GM19023 (cell line): ENCODE measurements around the gene NFIA.

ENCODE experiments used
- ATAC-seq: cut with Tn5 transposase; IDR thresholded peaks from one replicate; pipeline ENCODE4 v1.9.1; 2021; ENCODE audit warnings: mild to moderate bottlenecking, moderate library complexity; ENCODE audit not compliant: unreplicated experiment

NFIA gene

DNA sequence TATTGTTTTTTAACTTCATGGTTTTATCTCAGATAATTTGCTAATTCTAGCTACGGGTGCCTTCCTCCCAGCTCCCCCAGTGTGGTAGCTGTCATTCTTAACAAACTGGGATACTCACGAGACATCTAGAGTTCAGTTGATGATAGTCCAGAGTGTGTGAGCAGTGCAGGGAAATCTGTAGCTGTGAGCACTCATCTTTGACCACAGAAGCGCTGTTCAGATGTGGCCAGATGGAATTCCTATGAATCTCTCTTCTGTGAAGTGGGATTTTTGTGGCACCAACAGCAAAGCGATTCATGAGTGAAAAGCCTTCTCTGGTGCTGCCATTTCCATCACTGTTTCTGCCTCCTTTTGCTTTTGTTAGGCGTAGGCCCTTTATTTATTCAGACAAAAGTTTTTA is 125.1 kb downstream of the NFIA start:
- ATAC-seq, result no peak

DNA sequence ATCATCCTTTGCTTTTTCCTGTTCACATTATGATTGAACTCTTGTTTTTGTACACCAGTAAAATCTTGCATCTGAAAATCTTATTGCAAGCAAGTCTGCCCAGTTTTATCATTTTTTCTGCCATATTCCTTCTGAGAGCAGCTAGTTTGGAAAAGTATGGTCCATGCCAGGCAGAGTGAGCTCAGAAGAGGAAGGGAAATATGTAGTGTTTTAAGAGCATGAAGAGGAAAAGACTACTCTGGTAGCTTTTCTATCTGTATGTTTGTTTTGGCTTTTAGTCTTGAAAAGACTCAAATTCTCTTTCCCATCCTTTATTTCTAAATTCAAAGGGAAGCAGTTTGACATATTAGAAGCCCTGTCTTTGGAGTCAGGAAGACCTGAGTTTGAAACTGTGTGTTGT is 125.8 kb downstream of the NFIA start:
- ATAC-seq, result no peak

DNA sequence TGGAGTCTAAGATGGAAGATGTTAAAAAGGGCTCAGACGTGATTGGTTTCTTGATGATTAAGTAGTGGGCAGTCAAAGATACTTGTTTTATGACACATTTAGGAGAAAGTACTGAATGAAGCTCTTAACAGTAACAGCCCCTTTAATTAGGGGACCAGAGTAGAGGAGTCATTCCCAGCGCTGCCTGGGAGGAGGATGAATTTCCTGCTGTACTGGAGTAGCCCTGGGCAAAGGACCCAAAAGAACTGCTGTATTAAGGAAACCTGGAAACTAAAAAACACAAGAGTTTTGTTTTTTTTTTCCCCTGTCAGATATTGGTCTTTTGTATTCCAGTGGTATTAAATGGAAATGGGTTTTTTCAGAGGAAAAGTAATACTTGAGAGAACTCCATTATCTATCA is 126.5 kb downstream of the NFIA start:
- no peak for ATAC-seq

DNA sequence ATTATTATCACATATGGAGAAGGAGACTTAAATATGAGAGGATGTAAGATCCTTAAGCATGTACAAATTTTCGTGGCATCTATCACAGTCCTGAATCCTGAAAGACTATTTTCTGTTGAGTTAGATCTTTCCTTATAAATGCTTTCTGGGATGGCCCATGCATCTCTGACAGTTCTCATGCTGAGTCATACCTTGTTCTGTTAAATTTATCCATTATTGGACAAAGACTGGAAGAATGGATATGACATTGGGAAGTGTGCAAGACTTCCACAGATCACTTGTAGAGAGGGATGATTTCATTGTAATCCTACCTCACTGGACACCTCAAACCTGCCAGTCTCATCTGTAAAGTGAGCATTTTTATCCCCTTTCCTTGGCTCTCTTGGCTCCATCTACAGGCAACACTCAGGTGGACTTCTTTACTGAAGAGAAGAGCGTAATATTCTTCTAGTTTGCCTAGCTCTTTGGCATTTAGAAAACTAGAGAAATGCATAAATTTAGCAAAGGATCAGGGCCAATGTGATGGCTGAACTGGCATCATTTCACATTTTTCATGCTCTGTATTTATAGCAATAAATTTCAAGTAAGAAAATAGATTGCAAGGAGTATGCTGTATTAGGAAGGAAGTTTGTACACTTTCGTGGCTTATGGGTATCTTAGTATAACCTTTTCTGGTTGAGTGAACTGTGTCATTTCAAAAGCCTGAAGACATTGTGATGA is 128.2 kb downstream of the NFIA start:
- no peak for ATAC-seq

DNA sequence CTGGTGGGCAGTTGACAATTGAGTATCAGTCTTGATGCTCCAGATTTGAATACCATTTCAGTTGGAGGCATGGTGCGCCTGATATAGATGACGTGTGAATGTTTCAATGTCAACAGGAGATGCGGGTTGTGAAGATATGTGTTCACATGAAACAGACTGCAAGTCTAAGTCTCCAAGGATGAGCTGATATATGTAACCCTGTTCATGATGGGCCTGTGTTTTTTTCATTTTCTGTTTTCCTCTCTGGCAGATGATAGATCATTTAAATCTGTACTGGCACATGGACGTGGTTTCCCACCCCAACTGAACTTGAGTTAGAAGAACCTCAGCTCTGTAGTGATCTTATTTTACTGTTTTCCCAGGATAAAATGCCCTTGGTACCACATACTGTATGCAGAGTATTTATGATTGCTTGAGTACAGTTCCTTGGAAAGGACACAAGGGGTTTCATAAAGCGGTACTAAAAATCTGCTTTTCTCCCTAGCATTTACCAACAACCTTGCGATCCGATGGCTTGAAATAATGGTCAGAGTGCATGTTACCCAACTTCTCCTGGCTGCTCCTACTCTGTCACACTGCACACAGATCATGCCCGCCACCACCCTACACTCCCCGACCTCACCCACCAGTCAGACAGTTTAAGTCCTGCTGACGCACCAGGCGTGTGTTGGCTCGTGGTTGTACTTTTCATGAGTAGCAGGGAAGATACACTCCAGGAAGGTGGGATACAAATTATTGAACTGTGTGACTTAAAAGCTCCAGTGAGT is 131.1 kb downstream of the NFIA start:
- ATAC-seq, result no peak

DNA sequence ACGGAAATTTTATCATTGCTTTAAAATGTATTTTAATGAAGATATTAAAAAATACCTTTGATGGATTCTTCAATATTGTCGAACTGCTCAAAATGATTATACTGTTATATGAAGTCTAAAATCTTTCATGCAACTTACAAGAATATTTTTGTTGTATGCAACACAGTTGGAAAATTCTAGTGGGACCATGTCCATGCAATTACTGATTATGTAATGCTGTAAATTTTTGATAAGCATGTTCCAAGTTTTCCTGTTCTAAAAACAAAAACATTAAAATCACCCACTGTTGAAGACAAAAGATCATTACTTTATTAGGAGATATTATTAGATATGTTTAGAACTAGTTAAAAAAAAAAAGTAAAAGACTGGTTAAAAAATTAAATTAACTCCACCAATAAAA is 132.8 kb downstream of the NFIA start:
- no peak for ATAC-seq

DNA sequence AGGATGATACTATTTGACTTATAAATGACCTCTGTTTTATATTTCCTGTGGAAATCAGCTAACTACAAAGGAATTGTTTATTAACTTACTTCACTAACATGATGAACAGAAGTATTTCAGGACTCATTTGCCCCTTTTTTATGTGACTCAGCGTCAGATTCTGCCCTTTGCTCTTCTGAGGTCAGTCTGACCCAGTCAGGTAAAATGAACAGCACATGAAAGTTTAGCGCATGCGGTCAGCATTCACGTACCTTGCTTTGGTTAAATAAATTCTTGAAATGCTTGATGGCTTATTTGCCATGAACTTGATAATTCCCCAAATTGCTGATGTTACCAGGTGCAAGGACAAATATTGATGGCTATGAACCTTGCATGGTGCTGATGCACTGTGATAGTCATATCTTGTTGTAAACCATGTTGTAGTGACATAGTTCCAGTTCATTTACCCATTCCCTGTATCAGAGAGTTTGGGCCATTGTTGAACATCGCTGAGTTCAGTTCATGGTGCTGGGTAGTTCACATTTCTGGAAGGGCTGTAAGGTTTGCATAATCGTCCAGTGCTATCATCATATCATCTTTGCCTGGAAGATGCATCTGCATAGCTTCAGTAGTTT is 133.4 kb downstream of the NFIA start:
- no peak for ATAC-seq

DNA sequence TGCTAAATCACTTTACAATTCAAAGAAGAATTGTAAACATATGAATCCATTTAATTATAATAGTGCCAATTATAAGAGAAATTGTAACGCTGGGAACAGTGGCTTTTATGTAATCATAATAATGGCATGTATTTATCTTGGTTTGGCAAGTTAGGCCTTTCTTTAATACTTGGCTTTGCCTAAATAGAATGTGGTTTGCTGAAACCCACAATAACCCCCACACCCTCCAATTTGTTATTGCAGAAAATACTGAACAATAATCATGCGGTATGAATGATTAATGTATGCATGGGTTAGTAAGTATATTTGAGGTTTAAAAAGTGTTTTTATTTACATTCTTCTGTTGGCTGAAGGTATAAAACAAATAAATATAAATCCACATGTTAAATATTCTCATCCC is 138.2 kb downstream of the NFIA start:
- ATAC-seq, result no peak

DNA sequence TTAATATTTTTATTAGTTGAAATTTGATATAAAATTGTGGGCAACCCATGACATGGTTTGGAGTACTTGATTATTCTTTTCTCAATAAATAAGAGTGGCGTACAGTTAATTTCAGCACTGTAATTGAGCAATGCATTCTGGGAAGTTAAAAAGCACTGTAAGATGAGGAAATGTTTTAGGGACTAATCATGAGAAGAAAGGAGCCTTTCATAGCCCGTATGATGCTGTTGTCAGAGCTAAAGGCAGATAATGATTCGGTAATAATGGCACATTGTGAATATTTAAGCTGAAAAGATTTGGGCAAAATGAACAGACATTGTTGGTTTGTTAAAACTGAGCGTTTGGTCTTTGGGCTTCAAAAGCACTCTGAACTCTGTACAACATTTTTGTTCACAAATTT is 139.3 kb downstream of the NFIA start:
- ATAC-seq, result no peak

DNA sequence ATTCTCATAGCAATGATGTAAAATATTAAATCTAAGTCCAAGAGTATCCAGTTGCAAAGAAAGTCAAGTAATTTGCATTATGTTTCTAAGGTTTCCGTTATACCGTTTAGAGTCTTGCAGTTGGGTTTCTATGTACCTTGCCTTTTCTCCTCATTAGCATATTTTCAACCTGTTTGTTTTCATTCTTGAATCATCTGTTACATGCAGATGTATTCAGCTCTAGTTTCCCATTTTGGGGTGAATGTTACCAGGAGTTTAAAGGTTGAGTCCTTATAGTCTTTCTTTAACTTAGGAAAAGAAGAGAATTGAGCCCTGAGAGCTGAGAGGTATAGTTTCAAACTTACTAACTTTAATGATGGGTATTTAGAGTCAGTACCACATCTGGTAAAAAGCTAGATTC is 139.9 kb downstream of the NFIA start:
- no peak for ATAC-seq

DNA sequence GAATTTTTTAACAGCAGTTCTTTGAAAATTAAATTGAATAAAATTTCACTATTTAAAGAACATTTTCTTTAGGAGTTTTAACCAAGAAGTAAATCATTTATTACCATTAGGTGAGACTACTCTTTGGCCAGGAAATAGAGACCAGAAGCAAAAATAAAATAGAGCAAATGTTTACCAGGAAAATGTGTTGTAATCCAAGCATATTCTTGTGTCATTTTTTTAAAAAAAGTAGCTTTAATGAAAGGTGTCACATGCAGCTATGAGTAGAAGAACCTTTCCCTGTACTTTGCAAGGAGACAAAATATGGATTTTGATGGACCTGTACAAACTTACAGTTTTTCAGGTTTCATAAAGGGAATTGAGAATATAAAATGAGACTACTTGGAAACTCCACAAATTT is 140.8 kb downstream of the NFIA start:
- no peak for ATAC-seq

DNA sequence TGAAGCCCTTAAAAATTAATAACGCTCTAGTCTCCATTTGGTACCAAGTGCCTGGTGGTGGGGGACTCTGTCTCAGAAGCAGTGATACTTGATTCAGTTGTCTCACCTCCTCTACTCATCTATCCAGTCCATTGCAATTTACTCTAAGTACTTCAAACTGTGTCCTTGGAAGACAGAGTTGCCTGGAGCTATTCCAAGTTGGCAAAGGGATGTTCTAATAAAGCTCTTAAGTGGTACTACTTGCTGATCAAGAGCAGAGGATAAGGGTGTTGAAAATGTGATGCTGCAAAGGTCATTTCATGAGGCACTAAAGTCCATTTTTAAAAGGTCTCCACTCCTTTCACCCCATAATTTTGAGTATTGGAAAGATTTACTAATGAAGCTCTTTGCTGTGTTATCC is 142.2 kb downstream of the NFIA start:
- ATAC-seq, result no peak

DNA sequence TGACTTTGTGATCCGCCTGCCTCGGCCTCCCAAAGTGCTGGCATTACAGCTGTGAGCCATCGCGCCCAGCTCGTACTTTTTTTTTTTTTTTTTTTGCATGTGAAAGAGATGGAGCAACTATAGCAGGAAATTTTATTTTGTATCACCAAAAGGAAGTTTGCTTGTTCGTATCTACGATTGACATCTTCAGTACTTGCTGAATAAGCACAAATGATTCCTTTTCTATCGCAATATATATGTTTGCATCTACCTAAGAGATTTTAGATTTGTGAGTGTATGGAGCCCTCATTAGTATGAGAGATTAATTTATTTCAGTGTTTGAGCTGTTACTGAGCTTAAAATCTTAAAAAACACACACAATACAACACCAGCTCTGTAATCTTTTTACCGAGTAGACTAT is 143.1 kb downstream of the NFIA start:
- ATAC-seq, result no peak

DNA sequence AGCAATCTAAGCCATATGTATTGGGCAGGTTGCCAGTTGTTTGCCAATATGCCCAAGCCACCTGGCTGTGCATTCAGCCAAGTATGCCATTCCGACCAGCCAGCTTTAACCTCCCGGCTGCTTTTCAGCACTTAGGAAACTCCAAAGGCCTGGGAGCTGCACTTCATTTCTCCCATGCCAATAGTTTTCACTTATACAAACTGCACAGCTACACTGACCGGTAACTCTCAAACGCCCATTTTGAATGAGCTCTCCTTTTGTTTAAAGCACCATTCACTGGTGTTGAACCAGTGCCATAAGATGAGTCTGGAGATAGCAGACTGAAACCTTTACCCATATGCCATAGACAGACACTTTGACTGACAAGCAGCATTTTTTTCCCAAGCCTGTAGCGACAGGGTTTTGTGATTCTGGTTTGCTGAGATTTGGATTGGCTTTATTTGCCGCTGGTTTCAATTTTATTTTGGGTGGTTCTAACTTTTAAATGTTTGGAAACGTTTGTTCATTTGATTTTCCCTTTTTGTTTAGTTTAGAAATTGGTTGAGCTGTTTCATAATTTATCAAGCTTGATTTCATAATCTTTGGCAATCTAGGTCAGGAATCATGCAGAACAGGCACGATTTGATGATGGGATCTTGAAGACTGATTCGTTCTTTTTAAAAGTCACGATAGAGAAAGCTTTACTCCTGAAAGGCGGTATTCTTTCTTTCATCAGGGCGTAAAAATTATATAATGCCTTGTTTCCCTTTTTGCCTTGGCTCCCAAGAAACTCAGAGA is 144.6 kb downstream of the NFIA start:
- no peak for ATAC-seq

DNA sequence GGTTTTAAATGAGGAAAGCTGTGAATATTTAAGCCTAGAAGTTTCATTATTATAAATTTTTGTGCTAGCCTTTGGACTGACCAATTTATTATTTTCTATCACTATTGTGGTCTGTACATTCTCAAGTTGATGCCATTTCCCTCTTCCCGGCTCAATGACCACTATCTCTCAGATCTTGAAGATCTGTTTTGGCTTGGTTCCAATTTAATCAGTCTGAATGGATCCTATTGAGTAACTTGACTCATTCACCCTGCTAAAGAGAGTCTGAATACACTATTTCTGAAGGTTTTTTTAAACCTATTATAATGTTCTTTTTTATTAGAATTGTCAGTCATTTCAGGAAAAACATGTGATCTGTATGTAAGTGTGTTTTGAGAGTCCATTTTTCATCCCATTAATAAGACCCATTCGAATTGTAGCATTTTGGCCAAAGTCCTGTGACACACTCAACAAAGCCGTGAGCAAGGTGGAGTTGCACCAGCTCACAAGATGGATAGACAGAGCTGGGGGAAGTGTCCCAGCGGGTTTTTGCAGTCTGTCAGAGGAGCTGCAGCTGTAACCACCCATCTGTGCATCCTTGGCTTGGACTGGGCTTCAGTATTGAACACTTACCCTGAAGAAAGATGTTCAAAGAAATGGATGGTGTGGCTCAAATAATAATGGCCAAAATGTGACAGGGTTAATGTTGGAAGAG is 145.6 kb downstream of the NFIA start:
- ATAC-seq, result no peak

DNA sequence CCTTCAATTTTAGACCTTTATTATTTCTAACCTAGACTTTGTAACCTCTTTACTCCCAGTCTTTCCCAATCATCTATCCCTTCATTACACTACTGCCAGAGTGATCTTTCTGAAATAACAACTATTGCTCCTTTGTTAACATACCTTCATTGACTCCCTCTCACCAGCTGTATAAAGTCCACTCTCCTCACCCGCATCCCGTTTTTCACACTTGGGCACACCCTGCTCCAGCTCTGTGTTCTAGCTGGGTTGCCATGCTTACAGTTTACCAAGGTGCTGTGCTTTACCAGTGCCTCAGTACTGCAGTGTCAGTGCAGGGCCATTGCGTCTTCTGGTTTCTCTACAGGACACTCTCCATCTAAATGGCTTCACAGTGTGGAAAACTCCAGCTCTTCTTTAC is 148.2 kb downstream of the NFIA start:
- no peak for ATAC-seq

DNA sequence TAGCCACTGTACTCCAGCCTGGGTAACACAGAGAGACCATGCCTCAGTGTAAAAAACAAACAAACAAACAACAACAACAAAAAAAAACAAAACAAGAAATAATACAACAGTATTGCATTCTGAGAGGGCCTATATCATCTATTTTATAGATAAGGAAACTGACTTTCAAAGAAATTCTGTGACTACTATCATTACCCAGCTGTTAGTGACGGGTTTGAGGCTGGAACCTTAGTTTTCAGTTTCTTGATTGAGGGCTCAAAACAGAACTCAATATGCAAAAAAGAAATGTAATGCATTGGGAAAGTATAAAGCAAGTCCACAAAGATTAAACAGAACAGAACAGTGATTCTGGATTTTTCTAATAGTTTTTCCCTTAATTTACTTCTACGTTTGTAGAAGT is 149.4 kb downstream of the NFIA start:
- no peak for ATAC-seq

DNA sequence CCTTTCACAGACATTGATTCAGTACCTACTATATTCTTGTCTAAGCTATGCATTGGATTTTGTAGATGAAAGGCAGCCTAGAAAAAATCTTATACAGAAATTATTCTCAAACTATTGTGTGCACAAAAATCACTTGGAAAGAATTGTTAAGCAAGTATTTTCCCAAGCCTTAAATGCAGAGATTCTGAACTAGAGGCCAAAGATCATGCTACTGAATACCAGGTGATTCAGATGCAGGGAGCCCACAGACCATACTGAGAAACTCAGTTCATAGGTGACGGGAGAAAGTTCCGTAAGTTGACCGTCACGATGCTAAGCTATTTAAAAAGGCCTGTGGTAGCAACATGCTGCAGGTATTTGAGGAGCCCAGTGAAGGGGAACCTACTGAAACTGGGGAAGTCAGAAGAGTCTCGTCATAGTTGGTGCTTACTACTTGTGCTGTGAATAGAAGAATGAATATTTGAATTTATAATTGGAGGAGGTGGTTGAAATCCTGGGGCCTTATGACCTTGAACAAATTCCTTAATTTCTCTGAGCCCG is 150.8 kb downstream of the NFIA start:
- ATAC-seq, result no peak

DNA sequence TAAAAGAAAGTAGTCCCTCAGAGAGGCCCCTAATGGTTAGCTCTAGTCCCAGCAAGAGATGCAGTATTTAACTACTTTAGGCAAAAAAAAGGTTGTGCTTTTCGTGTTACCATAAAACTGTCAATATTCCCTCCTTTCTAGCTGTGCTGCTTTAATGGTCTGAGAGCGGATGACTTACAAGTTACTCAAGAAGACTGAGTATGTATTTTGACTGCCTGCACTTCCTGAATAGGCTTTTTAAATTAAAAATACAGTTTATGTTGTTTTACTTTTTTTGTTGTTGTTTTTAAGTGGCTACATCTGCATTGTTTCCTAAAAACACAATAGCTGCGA is 152.2 kb downstream of the NFIA start:
- no peak for ATAC-seq

DNA sequence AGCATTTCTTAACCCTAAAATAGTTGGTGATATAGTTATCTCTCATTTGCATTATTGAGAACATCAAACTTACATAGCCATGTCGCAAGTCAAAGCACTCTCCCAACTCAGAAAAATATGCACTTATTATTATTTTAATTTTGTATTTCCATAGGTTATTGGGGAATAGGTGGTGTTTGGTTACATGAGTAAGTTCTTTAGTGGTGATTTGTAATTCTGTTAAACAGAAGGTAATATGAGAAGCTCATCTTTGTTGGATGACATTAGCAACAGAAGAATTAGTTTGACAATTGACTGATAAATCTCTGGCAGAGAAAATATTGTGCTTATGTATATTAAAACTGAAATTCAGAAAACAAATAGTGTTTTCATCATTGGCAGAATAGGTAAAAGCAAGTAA is 154.8 kb downstream of the NFIA start:
- no peak for ATAC-seq
